A549 (cell line): Measurements from ENCODE around the gene HPN.

ENCODE experiments used
- E2F6 ChIP-seq: IDR thresholded peaks from 2 replicates; pipeline ENCODE4 v1.6.1; 2012; ENCODE audit warnings: low read depth, borderline replicate concordance
- KDM1A ChIP-seq: fragments of 200-600 bp; sonication (generic); IDR thresholded peaks from 2 replicates; pipeline ENCODE4 v1.6.1; 2016; ENCODE audit warnings: low read depth, mild to moderate bottlenecking
- POLR2A ChIP-seq: IDR thresholded peaks from 2 replicates; pipeline ENCODE4 v1.6.1; 2012; ENCODE audit warnings: mild to moderate bottlenecking, low read length
- ZFP36 ChIP-seq: fragments of 450-650 bp; IDR thresholded peaks from 2 replicates; pipeline ENCODE4 v1.6.1; 2014; ENCODE audit warnings: borderline replicate concordance; ENCODE audit not compliant: partially characterized antibody

- TF ChIP-seq ZFP36 (no peak), E2F6 (no peak), KDM1A (no peak), POLR2A (no peak)
Observed at GRCh38 chr19:35080613-35081170, 39.2 kb downstream of the HPN start.
